ENCODE data around the gene TPSD1.

- TF ChIP-seq CTCF (IDR thresholded peaks at IDR 0.05; ENCODE audit: insufficient read depth, low read depth, low read length) (no peak), EZH2 (IDR thresholded peaks at IDR 0.05; ENCODE audit: insufficient read depth, low read length) (no peak)
Observed at GRCh38 chr16:1263591-1264344, 7.9 kb downstream of the TPSD1 start.

All from astrocyte (in vitro differentiated cells and primary cell).